Activated CD8-positive, alpha-beta T cell treated with anti-CD3 and anti-CD28 coated beads for 36 hours (primary cell): ENCODE data around the gene MAP2K5. TPM values are rescaled to one million over a fixed set of nuclear protein-coding genes. Genes with fewer than 3 reads are reported as not detected.
A peak's percentile ranks its signal among the peaks of the same experiment; 100 is the strongest.

ENCODE experiments used
- ATAC-seq: fragments of 200-7000 bp; cut with Tn5 transposase; one replicate; pipeline ENCODE4 v1.10.0; 2021; ENCODE audit warnings: mild to moderate bottlenecking, moderate library complexity
- CTCF ChIA-PET: fragments of 350-600 bp; sonication (Branson Sonifier 250); formaldehyde crosslinking; loops from one replicate; lab custom pipeline; 2021; ENCODE audit warnings: antibody characterized with exemption; lab: Charles Lee
- POLR2A ChIA-PET: fragments of 350-600 bp; sonication (Branson Sonifier 250); formaldehyde crosslinking; loops from one replicate; lab custom pipeline; 2021; ENCODE audit warnings: antibody characterized with exemption; lab: Charles Lee
- DNase-seq: peaks from one replicate; pipeline ENCODE4 v3.0.0-alpha.2; 2020
- H3K27ac Mint-ChIP-seq: one replicate; pipeline ENCODE4 v1.8.0; 2021; ENCODE audit warnings: mild to moderate bottlenecking, mixed read lengths
- H3K27me3 Mint-ChIP-seq: one replicate; pipeline ENCODE4 v1.8.0; 2021; ENCODE audit warnings: mixed read lengths
- H3K36me3 Mint-ChIP-seq: one replicate; pipeline ENCODE4 v1.8.0; 2021; ENCODE audit warnings: low read depth, mixed read lengths
- H3K4me1 Mint-ChIP-seq: one replicate; pipeline ENCODE4 v1.8.0; 2021; ENCODE audit warnings: low read depth, mixed read lengths
- H3K4me3 Mint-ChIP-seq: one replicate; pipeline ENCODE4 v1.8.0; 2021; ENCODE audit warnings: mild to moderate bottlenecking, moderate library complexity, mixed read lengths
- H3K9me3 Mint-ChIP-seq: one replicate; pipeline ENCODE4 v1.8.0; 2021; ENCODE audit warnings: mixed read lengths
- CTCF ChIP-seq: fragments of 200-600 bp; IDR thresholded peaks from one replicate; pipeline ENCODE4 v1.8.0; 2022; ENCODE audit warnings: antibody characterized with exemption, mild to moderate bottlenecking
- intact Hi-C: fragments of 100-400 bp; cut with micrococcal nuclease; formaldehyde crosslinking; loops from one replicate; pipeline ENCODE4 v1.10.0; 2022
- total RNA-seq, 2 experiments: library from RNA; stranded (reverse); gene quantifications; one replicate each; pipeline ENCODE4 v1.2.3, GENCODE V29; 2021

The MAP2K5 gene
- total RNA-seq, 2 experiments from 2014 or later = 19.0 to 21.1 TPM

GRCh38 chr15:67836134-67836455 lies 293.6 kb downstream of the MAP2K5 start:
- TF ChIP-seq CTCF = no peak
- Mint-ChIP-seq H3K36me3 (peaks cover 2% of the 10 kb centered on the region), H3K4me1 (peaks cover 28% of the 10 kb centered on the region), H3K9me3 (no peaks in the 10 kb centered on the region), H3K27ac (no peak overlapping the region), H3K27me3 (peaks cover 51% of the 10 kb centered on the region), H3K4me3 (peak overlapping the region; percentile 68)
- ATAC-seq (no peak), DNase-seq (no peak)
- intact Hi-C loops = loop anchor here (2.0 to 10.0 kb wide), 4 partner anchors 53 to 891 kb away; partner anchors contain the start of gene C15orf61
- CTCF ChIA-PET = interaction anchor here (0.7 to 4.2 kb wide), 32 partner anchors 8 to 890 kb away, joined by 3 to 74 read pairs (median 3); partner anchors contain the start of gene SKOR1
- POLR2A ChIA-PET = interaction anchor here (1.0 kb wide), 1 partner anchor 379 kb away, joined by 3 read pairs; no protein-coding TSS in a partner anchor

GRCh38 chr15:67836477-67836876 lies 294.0 kb downstream of the MAP2K5 start:
- H3K27ac Mint-ChIP-seq = no peak overlapping the region

GRCh38 chr15:67836955-67837354 lies 294.5 kb downstream of the MAP2K5 start:
- DNase-seq (no peak), ATAC-seq (no peak)
- peaks cover 44% of the 10 kb centered on the region for H3K27me3 Mint-ChIP-seq
- H3K4me3 Mint-ChIP-seq = no peak overlapping the region
- CTCF ChIA-PET = interaction anchor here (0.6 to 4.2 kb wide), 8 partner anchors 12 to 380 kb away, joined by 3 to 74 read pairs (median 7); partner anchors contain the start of gene SKOR1
- H3K36me3 Mint-ChIP-seq = peaks cover 2% of the 10 kb centered on the region
- H3K27ac Mint-ChIP-seq = no peak overlapping the region
- TF ChIP-seq CTCF = no peak
- intact Hi-C loops = loop anchor here (2.0 to 10.0 kb wide), 4 partner anchors 54 to 892 kb away; partner anchors contain the start of gene C15orf61
- H3K9me3 Mint-ChIP-seq = no peaks in the 10 kb centered on the region
- H3K4me1 Mint-ChIP-seq = peaks cover 30% of the 10 kb centered on the region
- POLR2A ChIA-PET = no interaction called here

More at GRCh38 chr15:67836477-67836876, 294.0 kb downstream of the MAP2K5 start:
- peak; percentile 99 for TF ChIP-seq CTCF
- intact Hi-C loops = loop anchor here (2.0 to 10.0 kb wide), 4 partner anchors 54 to 892 kb away; partner anchors contain the start of gene C15orf61
- no peak for ATAC-seq
- peaks cover 47% of the 10 kb centered on the region for H3K27me3 Mint-ChIP-seq
- ChIA-PET CTCF (interaction anchor here (0.7 to 4.2 kb wide), 33 partner anchors 8 to 890 kb away, joined by 3 to 74 read pairs (median 3); partner anchors contain the start of gene SKOR1), POLR2A (interaction anchor here (1.0 kb wide), 1 partner anchor 380 kb away, joined by 3 read pairs; no protein-coding TSS in a partner anchor)
- peaks cover 2% of the 10 kb centered on the region for H3K36me3 Mint-ChIP-seq
- H3K4me1 Mint-ChIP-seq = peaks cover 30% of the 10 kb centered on the region
- H3K9me3 Mint-ChIP-seq = no peaks in the 10 kb centered on the region
- DNase-seq = peak; percentile 71
- H3K4me3 Mint-ChIP-seq = peak overlapping the region; percentile 68

GRCh38 chr15:67838789-67839332 lies 296.4 kb downstream of the MAP2K5 start:
- POLR2A ChIA-PET = no interaction called here
- no peak for DNase-seq
- CTCF ChIA-PET = interaction anchor here (4.2 kb wide), 1 partner anchor 382 kb away, joined by 74 read pairs; no protein-coding TSS in a partner anchor
- H3K36me3 Mint-ChIP-seq = peaks cover 2% of the 10 kb centered on the region
- H3K4me3 Mint-ChIP-seq = peak overlapping the region; percentile 84
- H3K27ac Mint-ChIP-seq = peak overlapping the region; percentile 46
- ATAC-seq = no peak
- H3K9me3 Mint-ChIP-seq = no peaks in the 10 kb centered on the region
- H3K4me1 Mint-ChIP-seq = peaks cover 22% of the 10 kb centered on the region
- intact Hi-C loops = loop anchor here (10.0 kb wide), 2 partner anchors 314 to 894 kb away; partner anchors contain the start of gene C15orf61
- TF ChIP-seq CTCF = no peak
- peaks cover 28% of the 10 kb centered on the region for H3K27me3 Mint-ChIP-seq

DNA sequence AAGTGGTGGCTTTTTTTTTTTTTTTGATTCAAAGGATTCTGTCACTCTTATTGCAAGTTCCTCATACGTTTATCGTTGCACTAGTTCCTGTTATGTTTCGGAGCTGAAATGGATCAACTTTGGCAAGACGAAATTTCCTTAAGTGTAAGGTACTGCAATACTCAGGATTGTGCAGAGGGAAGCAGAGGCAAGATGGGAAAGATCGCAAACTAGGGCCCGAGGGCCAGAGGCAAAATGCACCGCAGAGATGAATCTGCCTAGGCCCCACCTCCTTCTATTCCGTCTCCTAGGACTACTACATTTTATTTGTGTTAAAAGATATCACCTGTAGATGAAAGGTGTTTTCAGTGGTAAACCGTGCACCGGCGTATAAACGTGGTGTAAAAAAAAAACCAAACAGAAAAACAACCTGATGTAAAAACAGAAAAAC lies 297.0 kb downstream of the MAP2K5 start:
- H3K4me1 Mint-ChIP-seq = peaks cover 17% of the 10 kb centered on the region
- peaks cover 23% of the 10 kb centered on the region for H3K27me3 Mint-ChIP-seq
- DNase-seq (no peak), ATAC-seq (peak; percentile 51)
- CTCF ChIA-PET = no interaction called here
- peak overlapping the region; percentile 84 for H3K4me3 Mint-ChIP-seq
- H3K9me3 Mint-ChIP-seq = no peaks in the 10 kb centered on the region
- intact Hi-C loops = loop anchor here (10.0 kb wide), 2 partner anchors 315 to 895 kb away; partner anchors contain the start of gene C15orf61
- POLR2A ChIA-PET = interaction anchor here (1.0 kb wide), 1 partner anchor 318 kb away, joined by 3 read pairs; no protein-coding TSS in a partner anchor
- peak overlapping the region; percentile 97 for H3K27ac Mint-ChIP-seq
- peaks cover 2% of the 10 kb centered on the region for H3K36me3 Mint-ChIP-seq
- TF ChIP-seq CTCF = no peak
